HG03108 (cell line): Measurements from ENCODE around the gene SLC14A1.
"Not testable (repeated sequence)": the region's sequence is repeated elsewhere in the genome, so short reads cannot be mapped to it uniquely, and the experiment has no call there.

Experiments used
- ATAC-seq: cut with Tn5 transposase; IDR thresholded peaks from one replicate; pipeline ENCODE4 v1.9.1; 2021; ENCODE audit warnings: moderate library complexity; ENCODE audit not compliant: unreplicated experiment

SLC14A1 gene

GRCh38 chr18:45753286-45753685 lies 29.3 kb downstream of the SLC14A1 start:
- no peak for ATAC-seq

DNA sequence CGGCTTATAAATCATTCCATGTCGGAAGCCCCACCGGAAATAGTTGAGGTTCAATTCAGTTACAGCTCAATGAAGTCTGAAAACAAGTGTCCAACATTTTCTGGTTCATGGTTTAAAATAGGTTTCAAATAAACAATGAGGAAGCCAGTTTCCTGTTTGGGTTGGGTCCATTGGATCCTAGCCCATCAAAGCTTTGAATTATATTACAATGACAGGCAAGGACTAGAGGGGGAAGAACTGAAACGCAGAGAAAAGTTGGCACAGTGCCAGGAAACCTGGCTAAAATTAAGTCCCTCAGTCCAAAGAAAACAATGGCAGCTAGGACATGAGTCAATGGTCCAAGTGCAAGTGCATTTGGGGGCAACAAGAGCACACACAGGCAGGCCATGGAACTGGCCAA lies 32.0 kb downstream of the SLC14A1 start:
- ATAC-seq, result no peak

GRCh38 chr18:45757005-45757404 lies 33.0 kb downstream of the SLC14A1 start:
- ATAC-seq, result no peak

GRCh38 chr18:45757644-45758043 lies 33.7 kb downstream of the SLC14A1 start:
- ATAC-seq, result not testable (repeated sequence)

GRCh38 chr18:45760462-45761036 lies 36.6 kb downstream of the SLC14A1 start:
- no peak for ATAC-seq

DNA sequence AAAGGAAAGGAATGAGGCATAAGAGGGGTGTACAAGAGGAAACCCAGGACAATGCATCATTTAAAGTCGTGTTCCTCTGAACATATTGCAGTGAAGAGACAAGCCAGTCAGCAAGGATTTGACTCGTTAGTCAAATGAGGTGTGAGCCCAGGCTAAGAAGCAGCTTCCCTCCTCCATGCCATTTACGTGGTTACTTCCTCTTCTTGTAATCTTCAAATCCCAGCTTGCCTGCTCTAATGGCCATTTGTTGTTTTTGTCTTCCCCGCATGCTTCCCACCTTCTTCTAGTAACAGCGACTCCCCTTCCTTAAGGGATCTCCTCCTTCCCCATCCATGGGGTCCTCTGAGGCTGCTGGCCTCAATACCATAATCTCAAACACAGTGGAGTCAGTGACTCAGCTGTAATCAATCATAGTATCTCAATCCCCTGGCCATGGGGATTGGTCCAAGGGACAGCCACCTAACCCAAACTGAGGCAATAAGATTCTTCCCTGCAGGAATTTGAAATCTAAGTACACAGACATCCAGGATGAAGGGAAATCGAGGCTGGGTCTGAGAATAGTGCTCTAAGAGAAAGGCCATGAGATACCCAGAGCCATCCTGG lies 37.6 kb downstream of the SLC14A1 start:
- ATAC-seq, result no peak

DNA sequence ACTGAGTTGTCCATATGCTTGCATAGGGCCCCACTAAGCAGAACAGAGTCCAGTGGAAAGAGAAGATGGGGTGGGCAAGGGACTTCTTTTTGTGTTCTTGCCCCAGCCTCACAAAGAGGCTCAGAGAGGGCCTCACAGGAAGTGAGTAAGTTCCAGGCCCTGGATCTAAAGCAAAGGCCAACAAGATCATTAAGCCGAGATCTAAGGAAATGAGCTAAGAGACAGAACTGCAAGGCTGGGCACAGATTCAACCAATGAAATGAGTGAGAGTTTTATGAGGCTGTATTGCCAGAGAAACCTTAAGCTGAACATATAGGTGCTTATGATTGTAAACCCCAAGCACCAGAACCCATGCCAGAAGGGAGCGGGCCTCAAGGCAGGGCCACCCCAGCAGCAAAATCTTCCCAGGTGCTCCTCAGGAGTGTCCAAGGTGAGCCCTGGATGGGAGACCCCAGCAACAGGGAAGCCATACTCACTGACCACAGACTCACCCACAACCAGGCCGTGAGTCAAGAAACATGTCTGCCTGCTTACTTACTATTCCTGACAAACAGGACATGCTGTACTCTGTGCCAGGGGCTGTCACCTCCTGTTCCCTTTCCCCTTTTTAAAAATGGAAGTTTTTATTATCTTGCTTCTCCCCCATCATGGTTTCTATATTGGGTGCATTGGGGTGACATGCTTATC lies 40.2 kb downstream of the SLC14A1 start:
- no peak for ATAC-seq

DNA sequence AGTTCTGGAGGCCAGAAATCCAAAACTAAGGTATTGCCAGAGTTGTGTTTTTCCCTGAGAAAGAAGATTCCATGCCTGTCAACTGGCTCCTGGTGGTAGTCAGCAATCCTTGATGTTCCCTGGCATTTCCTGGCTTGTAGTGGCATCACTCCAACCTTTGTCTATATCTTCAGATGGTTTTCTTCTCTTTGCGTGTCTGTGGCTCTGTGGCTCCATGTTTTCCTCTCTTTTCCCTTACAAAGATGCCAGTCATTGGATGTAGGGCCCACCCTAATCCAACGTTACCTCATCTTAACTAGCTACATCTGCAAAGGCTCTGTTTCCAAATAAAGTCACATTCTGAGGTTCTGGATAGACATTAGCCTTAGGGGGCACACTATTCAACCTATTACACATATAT lies 41.8 kb downstream of the SLC14A1 start:
- no peak for ATAC-seq

DNA sequence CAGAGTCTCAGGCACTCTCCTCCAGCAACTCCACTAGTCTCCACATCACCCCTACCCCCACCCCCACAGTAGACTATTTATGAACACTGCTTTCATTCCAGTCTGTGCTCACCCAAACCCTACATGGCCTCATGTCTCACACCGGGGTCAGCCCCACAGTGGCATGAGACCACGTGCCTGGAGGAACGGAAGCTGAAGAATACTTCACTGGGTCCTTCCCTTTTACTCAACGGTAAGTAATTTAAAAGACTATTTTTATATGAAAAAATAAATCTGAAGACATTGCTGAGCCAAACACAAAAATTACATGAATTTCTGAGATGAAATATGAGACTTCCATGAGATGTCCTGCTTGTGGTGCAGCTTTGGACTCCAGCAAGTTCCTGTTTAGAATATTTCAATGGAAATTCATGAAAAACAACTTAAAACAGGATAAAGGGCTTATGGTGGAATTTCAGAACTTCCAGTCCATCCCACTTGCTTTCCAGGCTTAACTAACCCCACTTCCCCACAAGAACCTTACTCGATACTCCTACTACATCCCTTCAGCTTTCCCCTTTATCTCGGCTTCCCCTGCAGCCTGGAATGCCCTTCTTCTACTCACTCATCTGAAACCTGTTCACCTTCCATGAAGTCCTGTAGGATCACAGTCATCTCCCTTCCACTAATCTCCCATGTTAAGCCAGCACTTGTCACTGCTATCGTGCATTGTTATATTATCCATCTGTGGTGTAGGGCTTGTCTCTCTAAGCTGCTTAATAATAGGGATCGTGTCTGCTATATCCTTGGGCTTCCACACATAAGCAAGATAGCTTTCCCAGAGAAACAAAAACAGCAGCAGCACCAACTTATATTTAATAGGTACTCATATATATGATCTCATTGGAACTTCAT lies 47.9 kb downstream of the SLC14A1 start:
- no peak for ATAC-seq

DNA sequence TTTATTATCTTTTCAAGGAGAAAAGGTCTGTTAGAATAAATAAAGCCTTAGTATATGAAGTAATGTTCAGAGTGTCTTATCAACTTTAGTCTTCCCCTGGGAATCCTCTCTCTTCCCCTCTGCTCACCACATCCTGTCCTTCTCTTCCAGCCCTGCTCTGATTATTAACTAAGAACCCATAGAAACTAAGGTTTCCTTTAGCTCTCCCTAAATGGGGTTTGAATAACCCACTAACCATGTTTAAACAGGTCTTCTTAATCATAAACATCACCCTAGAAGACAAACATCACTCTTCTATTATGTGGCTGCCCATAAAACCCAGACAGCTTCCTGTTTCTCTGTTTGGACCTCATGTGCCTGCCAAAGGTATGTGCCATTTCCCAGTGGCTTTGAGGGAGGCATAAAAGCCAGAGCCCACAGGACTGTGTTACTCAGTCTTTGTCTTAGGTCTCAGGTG lies 50.1 kb downstream of the SLC14A1 start:
- ATAC-seq, result peak; percentile 74

GRCh38 chr18:45775241-45775676 lies 51.3 kb downstream of the SLC14A1 start:
- ATAC-seq, result no peak

DNA sequence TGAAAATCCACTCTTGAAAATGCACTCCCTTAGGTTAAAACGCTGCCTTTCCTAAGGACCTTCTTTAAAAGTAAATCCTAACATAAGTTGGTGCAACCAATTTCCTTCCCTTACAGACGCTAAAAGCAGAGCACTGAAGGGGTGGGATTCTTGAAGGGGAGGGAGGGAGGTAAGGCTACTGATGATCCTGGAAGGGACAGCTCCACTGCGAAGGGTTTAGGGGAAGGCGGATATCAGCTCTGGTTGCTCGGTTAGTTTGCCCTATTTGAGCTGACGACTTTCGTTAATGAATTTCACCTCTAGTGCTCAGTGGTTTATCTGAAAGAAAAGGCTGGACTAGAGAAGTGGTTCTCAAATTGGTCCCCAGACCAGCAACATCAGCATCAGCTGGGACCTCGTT lies 51.8 kb downstream of the SLC14A1 start:
- no peak for ATAC-seq

- no peak for ATAC-seq
Measured at GRCh38 chr18:45777393-45777792, 53.4 kb downstream of the SLC14A1 start.

DNA sequence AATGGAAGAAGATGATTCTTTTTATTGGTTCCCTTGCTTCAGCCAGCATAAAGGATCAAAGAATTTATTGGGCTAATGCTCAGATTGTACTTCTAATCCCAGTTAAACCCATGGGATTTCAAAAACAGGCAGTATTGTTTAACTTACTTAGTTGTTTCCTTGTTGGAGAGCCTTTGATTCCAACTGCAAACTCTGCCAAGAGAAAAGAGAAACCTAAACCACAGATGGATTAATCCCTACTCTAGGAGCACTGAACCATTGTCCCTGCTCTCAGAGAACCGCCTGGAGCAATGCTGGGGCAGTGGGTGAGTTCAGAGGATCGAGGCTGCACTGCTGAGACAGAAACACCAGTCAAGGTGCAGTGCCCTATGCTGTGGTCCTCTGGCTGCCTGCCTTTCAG lies 56.6 kb downstream of the SLC14A1 start:
- no peak for ATAC-seq

DNA sequence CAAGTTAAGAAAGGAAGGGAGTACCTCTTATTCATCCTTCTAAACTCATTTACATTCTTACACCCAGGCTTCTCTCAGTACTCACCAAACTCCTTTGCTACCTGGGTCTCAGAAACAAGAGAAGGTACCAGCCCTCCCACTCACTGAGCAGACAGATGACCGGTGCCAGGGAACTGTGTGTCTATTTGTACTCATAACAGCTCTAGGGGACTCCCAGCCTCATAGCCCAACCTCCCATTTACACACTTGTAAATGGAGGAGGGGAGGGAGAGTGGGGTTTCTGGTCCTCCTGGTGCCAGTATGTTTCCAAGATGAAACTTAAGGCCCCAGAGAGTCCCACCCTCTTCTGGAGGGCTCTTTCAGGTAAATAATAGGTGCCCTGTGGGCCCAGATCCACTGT lies 58.7 kb downstream of the SLC14A1 start:
- no peak for ATAC-seq

DNA sequence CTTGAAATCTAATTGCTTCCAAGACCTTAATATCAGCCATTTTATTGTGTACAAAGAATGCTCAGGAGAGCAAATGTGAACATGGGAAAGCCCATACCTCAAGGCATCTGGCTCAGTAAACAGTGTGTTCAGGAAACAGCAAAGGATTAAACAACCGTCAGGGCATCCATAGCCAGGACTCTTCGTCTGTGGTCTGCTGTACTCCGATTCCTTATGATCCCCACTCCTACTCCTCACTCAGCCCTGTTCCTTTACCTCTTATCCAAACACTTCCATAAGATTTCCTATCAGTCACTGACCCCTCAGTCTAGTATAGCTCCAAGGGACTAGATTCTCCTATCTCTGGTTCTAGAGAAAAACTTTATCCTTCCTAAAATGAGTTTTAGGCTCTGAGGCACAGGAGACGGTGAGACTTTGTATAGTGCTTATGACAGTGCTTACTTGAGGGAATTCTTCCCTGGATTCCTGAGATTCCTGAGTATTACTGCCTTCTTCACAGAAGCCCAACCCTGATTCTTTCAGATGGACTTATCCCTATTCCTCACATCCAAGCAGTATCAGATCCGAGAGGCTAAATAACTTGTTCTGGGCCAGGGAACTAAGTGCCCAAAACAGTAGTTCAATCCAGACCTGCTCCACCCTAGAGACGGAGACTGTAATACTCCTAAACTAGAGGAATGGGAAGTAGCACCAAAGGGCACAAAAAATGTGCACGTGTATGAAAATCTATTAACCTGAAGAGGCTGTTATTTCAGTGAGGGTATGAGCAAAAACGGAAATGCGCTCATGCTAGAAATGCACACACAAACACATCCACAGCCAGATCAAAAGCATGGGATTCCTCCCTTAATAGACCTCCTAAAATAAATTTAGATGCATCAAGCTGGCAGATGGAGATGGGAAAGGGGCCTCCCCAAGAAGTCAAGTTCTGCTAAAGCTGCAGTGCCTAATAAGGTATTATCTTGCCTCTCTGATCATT lies 59.4 kb downstream of the SLC14A1 start:
- no peak for ATAC-seq

- no peak for ATAC-seq
Measured at GRCh38 chr18:45785134-45785533, 61.2 kb downstream of the SLC14A1 start.

- no peak for ATAC-seq
Measured at GRCh38 chr18:45786941-45787340, 63.0 kb downstream of the SLC14A1 start.

GRCh38 chr18:45787346-45787745 lies 63.4 kb downstream of the SLC14A1 start:
- ATAC-seq, result no peak

DNA sequence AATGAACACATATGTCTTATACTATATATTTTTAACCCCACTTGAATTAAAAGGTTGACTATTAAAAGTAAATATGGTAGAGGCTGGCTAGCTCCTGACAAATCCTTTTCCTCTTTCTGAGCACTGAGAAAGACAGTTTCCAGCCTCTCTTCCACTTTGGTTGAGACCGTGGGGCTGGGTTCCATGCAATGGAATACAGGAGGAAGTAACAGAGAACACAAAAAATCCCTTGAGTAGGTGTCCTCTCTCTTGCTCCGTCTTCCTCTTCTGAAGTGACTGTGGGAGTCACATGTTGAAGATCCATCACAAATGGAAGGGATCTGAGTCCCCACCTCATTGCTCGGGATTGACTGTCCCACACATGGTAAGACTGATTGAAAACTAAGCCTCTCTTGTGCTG lies 64.9 kb downstream of the SLC14A1 start:
- ATAC-seq, result no peak
